NCI-H1417 (cell line): ENCODE results near the gene GRID2.
A peak's percentile ranks its signal among the peaks of the same experiment; 100 is the strongest.

Source experiments
- DNase-seq, 3 experiments: peaks; one replicate each; lab custom pipeline; 2025; lab: John Stamatoyannopoulos, UW

Gene GRID2

DNA sequence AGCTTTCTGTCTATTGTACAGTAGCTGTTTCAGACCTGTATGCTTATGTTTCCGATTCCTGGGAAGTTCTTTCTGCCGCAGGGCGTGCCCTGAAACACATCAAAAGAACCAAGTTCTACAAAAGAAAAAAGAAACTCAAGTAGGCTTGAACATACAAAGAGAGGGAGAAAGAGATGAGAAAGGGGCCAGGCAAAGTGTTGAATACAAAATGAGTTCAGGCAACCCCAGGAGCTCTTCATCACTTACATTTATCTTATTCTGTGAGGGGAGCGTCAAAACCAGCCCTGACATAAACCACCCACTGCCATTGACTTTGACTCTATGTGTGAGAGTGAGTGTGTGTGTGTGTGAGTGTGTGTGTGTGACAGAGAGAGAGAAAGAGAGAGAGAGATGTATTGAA, 1498.3 kb downstream of the GRID2 start:
- no peak for DNase-seq

DNA sequence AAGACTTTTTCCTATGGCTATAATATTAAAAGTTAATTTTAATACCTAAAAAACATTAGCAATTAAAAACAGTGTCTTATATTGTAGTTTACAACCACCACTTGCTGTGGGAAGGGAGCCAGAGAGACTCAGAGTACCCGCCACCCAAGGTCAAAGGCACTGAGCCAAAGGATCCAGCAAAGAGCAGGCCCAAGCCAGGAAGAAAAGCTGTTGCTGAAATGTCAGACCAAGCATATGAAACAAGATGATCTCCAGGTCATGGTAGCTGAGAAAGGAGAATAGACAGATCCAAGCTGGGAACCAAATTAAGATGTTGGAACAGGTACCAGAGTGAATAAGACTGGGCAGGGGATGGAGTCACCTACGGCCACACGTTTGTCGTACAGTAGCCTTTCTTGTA, 1506.0 kb downstream of the GRID2 start:
- DNase-seq: no peak

DNA sequence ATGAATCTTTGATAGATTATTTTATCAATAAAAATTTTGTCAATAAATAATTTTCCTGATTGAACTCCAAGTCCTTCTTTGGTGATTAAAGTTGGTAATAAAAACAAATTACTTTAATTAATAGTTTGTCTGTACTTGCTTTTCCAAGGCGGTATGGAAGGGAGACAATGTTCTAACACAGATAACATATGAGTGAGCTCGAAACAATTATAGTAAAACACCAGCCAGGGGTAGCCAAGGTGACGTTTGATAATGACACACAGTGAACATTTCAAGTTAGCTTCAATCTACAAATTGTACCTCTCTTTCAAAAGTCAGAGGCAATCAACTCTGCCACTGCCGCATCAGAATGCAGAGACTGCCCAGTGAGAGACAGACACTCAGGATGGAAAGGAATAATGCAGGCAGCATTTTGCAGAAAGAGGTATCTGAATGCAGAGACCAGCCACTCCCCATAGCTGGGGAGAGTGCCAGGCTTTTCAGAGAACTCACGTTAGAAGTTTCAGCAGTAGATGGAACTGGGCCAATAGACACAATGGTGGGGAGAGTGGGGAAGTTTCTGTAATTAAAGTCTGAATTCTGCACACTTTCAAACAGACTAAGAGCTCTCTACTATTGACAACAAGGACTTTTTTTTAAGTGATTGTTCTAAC, 1506.7 kb downstream of the GRID2 start:
- DNase-seq: peak in 1 of 3 experiments; percentile 4

DNA sequence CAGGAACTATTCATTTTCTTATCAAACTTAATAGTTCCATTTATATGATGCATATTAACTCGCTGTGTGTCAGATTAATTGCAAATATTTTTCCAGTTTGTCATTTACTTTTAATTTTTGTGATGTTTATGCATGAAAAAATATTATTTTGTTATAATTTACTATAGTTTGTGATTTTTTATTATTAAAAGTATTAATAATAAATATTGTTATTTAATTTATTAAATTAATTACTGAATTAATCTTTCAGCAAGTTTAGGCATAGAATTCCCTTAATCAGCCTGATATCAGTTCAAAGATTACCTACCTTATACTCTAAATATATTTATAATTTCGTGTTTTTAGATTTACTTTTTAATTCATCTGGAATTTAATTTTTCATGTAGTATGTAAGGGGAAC, 1509.3 kb downstream of the GRID2 start:
- no peak for DNase-seq

DNA sequence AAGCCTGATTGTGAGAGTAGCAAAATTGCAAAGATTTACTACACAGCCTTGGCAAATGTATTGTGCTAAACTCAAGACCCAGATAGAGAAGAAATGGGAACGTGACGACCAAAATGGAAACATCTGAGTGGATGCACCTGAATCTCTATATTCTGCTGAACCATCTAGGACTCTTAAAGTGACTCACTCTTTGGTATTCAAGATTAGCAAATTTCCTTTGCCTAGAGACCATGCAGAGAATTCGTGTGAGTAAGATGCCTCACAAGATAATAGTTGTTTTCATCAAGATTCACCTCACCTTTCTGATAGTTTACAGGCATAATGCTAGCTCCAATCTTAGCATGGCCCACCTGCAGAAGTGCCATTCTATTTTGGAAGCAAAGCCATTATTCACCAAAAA, 1510.4 kb downstream of the GRID2 start:
- DNase-seq: no peak

DNA sequence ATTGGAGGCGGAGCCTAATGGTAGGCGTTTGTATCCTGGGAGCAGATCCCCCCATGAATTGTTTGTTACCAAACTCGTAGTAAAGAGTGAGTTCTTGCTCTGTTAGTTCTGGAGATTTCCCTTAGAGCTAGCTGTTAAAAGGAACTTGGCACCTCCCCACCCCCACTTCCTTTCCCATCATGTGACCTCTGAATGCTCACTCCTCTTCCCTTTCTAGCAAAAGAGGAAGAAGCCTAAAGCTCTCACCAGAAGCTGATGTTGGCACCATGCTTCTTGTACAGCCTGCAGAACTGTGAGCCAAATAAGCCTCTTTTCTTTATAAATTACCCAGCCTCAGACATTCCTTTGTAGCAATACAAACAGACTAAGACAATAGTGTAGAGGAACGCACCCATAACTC, 1511.0 kb downstream of the GRID2 start:
- DNase-seq: no peak
